GM20431 (cell line): ENCODE data around the gene OR51B2.

Experiments used
- in situ Hi-C: fragments of 300-500 bp; cut with MseI, MboI; formaldehyde crosslinking; loops from one replicate; pipeline ENCODE4 v1.15.0; 2020; ENCODE audit warnings: low sequenced_read_pairs; ENCODE audit not compliant: unreplicated experiment

Gene OR51B2

DNA sequence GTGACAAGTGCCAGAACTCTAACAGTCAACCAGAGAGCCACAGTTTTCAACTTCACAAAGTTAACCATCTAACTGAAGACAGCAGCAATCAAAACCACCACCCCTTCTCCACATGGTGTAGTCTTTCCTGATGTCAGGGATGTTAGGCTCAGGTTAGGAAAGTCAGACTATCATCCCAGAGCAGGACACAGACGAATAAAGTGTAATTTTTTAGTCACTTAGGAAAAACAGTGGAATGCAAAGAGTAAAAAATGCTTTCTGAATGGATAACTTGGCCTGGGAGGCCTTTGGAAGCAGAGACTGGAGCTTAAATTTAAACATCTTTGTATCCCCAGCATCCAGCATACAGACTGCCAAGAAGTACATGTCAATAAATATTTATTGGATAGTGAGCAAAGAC, 37.7 kb downstream of the OR51B2 start:
- in situ Hi-C loops: no loop called here

DNA sequence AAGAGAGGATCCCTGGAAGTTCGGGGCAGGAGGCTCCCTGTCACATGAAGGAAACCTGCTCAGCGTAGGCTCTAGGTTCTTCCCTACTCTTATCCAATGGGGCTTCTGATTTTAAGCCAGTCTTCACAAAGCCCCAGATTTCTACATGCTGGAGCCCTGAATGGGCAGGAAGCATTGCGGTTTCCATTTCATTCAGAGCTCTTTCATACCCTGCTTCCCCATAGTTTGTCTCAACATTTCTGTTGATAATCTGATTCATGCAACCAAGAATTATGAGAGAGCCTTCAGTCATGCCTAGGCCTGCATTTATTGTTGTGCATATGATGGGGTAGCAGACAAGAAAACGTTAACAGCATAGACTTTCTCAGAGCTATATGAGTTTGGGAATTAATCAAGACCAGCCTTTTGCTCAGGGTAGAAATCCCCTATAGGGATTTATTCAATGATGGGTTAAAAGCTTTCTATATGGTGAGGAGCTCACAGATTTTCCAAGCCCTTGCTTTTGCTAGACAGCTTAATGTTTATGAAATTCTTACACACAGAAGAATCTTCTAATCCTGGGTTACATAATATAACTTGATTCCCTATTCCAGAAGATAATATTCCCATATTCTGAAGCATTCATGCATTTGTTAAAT, 38.3 kb downstream of the OR51B2 start:
- in situ Hi-C loops: no loop called here

DNA sequence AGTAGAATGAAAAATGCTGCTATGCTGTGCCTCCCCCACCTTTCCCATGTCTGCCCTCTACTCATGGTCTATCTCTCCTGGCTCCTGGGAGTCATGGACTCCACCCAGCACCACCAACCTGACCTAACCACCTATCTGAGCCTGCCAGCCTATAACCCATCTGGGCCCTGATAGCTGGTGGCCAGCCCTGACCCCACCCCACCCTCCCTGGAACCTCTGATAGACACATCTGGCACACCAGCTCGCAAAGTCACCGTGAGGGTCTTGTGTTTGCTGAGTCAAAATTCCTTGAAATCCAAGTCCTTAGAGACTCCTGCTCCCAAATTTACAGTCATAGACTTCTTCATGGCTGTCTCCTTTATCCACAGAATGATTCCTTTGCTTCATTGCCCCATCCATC, 39.5 kb downstream of the OR51B2 start:
- in situ Hi-C loops: no loop called here

DNA sequence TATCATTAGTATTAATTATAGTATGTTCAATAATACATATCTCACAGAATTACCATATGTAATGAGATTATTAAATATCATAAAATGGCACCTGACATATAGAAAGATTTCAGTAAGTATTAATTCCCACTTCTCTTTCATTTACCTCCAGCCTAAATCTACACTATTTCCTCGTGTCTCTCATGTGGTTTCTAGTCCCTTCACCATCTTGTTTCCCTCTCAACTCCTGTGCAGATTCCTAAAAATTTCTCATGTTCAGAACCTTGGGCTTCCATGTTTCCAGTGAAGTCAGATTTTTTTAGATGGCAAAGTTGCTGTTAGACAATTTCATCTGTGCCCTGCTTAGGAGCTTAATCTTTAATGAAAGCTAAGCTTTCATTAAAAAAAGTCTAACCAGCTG, 40.2 kb downstream of the OR51B2 start:
- in situ Hi-C loops: no loop called here

DNA sequence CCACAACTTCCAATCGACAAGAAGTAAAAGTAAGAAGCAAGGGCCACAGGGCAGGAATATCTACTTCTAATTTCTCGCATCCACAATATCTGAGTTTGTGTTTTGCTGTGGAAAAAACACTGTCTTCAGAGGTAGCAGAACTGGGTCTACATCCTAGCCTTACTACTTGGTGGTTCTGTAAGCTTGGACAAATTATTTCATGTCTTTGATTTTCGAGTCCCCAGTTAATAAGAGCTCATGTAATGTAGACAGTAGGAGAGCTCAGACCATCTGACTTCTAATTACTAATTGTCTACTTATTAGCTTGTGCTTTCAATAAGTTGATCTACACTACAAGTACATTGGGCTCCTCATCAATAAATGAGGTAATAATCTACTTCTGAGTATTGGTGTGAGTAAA, 41.0 kb downstream of the OR51B2 start:
- in situ Hi-C loops: no loop called here

DNA sequence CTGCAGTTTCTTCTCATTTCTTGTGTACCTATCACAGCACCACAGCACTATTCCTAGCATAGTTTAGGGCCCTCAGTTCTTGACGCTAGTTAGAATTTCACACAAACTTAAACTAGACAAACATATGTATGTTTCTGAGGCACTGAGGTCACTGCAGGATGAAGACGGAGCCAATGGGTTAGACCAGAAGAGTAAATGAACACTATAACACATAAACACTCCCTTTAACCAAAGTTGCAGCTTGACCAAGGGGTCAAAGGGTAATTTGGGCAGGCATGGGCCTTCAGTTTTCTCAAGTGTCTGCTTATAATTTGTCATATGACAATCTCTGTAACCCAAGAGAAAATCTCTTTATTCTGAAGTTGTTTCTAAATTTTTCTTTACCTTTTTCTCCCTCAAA, 41.5 kb downstream of the OR51B2 start:
- in situ Hi-C loops: no loop called here

DNA sequence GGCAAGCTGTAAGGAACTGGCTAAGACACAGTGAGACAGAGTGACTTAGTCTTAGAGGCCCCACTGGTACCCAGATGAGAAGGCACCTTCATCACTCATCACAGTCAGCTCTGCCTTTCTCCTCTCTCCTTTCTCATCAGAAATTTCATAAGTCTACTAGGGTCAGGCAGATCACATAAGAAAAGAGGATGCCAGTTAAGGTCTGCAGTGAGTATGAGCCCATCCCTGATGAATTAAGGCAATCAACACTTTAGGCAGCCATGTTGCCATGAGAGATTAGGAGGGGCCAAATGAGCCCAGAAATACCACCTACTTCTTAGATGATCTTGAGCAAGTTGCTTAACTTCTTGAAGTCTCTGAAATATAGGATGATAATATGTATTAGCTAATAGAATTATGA, 42.5 kb downstream of the OR51B2 start:
- in situ Hi-C loops: no loop called here

DNA sequence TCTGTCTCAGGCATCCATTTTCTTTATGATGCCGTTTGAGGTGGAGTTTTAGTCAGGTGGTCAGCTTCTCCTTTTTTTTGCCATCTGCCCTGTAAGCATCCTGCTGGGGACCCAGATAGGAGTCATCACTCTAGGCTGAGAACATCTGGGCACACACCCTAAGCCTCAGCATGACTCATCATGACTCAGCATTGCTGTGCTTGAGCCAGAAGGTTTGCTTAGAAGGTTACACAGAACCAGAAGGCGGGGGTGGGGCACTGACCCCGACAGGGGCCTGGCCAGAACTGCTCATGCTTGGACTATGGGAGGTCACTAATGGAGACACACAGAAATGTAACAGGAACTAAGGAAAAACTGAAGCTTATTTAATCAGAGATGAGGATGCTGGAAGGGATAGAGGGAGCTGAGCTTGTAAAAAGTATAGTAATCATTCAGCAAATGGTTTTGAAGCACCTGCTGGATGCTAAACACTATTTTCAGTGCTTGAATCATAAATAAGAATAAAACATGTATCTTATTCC, 43.5 kb downstream of the OR51B2 start:
- in situ Hi-C loops: no loop called here

DNA sequence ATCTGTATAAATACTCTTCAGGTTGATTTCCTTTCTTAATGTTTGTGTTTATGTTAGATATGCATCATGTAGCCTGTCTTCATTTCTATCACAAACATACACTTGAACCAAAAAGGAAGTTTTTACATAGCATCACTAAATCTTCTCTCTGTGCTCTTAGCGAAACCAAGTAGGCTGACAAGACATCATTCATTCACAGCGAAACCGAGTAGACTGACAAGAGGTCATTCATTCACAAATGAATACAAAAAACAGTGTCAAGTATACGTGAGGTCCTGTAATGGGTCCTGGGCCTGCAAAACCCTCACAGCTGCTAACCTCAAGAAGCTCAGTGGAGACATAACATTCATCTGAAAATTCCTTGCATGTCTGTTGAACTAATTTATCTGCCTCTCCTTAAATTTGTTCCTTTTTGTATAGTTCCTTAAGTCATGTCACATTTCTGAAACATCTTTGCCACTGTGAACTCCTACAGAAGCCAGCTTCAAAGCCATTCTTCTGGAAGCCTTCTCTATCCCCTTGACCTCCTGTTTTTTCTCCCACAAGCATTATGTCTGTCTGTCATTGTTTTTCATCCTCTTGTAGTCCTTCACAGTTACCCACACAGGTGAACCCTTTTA, 44.5 kb downstream of the OR51B2 start:
- in situ Hi-C loops: no loop called here

DNA sequence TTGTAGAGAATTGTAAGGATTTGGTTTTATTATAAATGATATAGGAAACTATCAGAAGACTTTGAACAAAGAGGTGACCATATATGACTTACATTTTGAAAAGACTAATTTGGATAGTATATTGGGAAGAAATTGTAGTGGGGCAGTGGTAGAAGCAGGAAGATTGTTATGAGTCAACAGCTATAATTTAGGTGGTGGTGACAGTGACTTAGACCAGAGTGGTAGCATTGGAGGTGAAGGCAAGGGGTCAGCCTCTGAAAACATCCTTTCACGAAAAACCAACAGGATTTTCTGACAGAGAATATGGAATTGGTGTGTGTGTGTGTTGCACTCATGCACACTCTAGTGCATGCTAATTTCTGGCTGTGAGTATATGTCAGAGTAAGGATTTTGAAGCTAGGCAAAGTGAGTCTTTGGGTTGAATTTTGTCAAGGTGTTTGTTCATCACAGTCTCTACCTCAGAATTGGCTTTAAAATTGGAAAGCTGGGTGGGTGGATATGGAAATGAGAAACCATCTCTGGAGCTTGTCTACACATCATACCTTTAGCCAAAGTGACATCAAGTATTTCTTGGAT, 46.2 kb downstream of the OR51B2 start:
- in situ Hi-C loops: no loop called here

DNA sequence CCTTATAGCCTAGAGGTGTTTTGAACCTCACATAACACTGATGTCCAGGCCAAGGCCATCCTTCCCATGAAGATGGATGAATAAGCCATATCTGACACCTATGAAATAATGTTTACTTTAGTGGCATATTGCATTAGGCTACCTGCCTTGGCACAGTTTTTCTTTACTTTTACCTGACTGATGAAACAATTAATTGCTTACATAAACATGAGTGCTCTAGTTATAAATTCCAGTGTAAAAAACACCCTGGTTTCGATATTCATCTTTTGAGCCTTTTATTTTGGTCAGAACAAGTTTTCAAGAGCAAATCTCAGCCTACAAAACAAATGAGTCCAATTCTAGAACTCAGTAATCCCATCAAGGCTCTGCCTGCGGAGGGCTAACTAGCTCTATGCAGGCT, 47.4 kb downstream of the OR51B2 start:
- in situ Hi-C loops: no loop called here

DNA sequence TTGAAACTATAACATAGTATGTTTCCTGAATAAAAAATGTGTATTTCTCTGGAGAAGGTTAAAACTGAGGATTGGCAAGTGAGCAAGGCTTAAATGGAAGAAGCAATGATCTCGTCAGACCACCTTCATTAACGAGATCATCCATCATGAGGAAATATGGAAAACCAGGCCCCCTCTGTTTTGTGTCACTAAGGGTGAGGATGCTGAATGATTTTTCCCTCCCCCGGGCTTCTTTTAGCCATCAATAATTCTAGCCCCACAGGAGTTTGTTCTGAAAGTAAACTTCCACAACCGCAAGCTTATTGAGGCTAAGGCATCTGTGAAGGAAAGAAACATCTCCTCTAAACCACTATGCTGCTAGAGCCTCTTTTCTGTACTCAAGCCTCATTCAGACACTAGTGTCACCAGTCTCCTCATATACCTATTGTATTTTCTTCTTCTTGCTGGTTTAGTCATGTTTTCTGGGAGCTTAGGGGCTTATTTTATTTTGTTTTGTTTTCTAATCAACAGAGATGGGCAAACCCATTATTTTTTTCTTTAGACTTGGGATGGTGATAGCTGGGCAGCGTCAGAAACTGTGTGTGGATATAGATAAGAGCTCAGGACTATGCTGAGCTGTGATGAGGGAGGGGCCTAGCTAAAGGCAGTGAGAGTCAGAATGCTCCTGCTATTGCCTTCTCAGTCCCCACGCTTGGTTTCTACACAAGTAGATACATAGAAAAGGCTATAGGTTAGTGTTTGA, 48.6 kb downstream of the OR51B2 start:
- in situ Hi-C loops: no loop called here

DNA sequence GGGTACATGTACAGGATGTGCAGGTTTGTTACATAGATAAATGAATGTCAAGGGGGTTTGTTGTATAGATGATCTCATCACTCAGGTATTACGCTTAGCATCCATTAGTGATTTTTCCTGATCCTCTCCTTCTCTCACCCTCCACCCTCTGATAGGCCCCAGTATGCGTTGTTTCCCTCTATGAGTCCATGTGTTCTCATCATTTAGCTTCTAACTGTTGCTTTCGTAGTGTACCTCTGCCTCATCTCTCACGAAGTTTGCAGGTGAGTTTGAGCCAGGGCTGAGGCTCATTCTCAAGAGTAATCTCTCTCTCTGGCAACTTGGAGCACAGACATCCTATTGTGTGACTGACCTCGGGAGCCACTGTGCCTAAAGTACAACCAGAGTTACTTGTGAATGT, 49.7 kb downstream of the OR51B2 start:
- in situ Hi-C loops: no loop called here
